ENCODE data around the gene SEC14L2.
A peak's percentile ranks its signal among the peaks of the same experiment; 100 is the strongest.
"Not testable (repeated sequence)": the region's sequence is repeated elsewhere in the genome, so short reads cannot be mapped to it uniquely, and the experiment has no call there.

The SEC14L2 gene

DNA sequence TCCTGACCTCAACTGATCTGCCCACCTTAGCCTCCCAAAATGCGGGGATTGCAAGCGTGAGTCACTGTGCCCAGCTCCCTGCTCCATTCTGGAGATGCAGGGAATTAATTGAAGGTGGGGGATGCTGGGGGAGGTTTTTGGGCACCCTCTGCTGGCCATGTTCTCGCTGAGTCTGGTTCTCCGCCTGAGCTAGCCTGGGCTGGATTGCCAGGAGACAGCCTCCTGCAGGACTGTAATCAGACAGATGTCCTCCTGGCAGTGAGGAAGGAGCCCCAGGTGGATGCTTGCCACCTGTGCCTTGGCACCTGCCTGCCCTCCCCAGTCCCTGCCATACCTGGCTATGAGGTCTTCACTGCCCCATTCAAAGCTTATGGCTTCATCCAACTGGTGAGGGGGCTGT is 34.1 kb downstream of the SEC14L2 start:
- no peak for DNase-seq

GRCh38 chr22:30432096-30432495 is 35.3 kb downstream of the SEC14L2 start:
- DNase-seq, result no peak

DNA sequence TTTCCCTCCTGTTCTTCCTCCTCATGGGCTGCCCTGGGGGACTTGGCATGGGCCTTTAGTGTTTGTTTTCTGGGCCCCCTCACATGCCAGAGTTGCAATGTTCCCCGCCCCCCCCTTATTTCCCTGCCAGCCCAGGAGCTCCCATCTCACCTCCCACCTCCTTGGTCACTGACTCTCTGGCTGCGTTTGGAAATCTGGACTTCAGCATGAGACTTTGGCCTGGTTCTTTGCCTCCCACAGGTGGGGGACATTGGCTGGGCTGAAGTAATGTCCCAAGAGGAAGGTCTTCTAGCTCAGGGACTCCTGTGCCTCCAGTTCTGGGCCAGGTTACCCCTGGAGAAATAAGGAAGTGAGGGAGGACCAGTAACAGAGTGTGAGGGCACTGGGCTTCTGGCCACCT is 35.7 kb downstream of the SEC14L2 start:
- DNase-seq, result no peak

- DNase-seq, result no peak
These were observed 36.4 kb downstream of the SEC14L2 start for GRCh38 chr22:30433227-30433626.

DNA sequence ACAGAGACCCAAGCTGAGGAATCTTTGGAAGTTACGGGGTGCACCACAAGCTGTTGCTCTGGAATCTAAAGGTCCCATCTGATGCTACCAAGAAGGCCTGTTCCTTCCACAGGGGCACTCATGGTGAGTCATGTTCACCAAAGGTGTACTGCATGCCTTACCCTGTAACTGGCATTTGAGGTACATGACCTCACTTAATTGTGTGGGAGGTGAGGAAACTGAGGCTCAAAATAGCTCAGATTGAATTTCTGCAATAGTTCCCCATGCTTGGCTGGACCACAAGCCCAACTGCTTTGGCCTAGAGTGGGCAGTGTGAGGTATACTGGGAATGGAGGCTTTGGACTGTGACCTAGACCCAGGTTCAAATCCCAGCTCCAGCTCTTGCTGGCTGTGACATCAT is 37.0 kb downstream of the SEC14L2 start:
- no peak for DNase-seq

GRCh38 chr22:30434843-30435242 is 38.0 kb downstream of the SEC14L2 start:
- no peak for DNase-seq

DNA sequence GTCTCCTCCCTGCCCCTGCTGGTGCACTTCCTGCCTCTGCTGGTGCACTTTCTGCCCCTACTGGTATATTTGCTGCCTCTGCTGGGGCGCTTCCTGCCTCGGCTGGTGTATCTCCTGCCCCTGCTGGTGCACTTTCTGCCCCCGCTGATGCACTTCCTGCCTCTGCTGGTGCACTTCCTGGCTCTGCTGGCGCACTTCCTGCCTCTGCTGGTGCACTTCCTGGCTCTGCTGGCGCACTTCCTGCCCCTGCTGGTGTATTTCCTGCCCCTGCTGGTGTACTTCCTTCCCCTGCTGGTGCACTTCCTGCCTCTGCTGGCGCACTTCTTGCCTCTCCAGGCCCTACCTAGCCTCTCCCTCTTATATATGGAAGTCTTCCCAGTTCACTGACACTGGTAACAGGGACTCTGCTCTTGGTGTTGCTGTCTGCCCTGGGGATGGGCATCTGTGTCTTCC is 38.9 kb downstream of the SEC14L2 start:
- no peak for DNase-seq

GRCh38 chr22:30436196-30436595 is 39.4 kb downstream of the SEC14L2 start:
- no peak for DNase-seq

DNA sequence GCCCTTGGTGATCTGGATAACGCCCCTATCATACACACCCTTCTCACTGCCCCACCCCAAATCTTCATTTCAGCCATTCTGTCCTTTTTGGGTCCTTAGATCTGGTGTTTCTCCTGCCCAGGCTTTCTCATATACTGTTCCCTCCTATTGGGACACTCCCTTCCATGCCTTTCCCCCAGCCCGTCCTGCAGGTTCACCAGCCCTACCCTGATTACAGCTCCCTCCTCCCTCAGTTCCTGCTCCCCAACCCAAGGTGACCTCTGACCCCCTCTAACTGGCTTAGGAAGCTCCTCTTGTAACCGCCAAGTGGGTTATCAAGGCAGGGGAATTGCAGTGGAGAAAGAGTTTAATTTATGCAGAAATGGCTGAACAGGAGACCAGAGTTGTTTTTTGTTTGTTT is 41.7 kb downstream of the SEC14L2 start:
- DNase-seq, result no peak

DNA sequence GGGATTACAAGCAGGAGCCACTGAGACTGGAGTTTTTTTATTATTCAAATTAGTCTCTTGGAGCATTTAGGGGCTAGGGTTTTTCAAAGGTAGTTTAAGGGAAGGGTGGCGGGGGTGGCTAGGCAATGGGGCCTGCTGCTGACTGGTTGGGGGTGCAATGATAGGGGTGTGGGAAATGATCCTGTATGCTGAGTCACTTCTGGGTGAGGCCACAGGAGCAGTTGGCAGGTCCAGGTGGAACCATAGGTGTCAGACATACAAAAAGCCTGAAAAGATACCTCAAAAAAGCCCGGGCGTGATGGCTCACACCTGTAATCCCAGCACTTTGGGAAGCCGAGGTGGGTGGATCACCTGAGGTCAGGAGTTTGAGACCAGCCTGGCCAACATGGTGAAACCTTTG is 42.4 kb downstream of the SEC14L2 start:
- no peak for DNase-seq

DNA sequence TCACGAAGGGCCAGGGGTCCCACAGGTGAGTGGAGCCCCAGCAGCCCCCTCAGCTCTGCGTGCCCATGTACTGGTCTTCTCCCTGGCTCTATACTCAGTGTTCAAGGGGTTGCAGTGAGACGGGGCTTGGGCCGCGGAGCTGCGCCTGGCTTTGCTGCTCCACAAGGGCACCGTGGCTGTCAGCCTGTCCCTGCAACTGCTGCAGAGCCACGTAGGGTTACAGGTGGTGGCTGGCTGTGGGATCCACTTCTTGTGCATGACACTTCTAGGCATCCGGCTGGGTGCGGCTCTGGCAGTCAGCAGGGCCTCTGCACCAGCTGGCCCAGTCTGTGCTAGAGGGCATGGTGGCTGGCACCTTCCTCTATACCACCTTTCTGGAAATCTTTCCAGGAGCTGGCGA is 43.0 kb downstream of the SEC14L2 start:
- no peak for DNase-seq

DNA sequence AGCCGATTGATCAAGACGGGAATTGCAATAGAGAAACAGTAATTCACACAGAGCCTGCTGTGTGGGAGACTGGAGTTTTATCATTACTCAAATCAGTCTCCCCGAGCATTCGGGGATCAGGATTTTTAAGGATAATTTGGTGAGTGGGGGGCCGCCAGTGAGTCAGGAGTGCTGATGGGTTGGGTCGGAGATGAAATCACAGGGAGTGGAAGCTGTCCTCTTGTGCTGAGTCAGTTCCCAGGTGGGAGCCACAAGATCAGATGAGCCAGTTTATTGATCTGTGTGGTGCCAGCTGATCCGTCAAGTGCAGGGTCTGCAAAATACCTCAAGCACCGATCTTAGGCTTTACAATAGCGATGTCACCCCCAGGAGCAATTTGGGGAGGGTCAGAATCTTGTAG is 44.3 kb downstream of the SEC14L2 start:
- no peak for DNase-seq

DNA sequence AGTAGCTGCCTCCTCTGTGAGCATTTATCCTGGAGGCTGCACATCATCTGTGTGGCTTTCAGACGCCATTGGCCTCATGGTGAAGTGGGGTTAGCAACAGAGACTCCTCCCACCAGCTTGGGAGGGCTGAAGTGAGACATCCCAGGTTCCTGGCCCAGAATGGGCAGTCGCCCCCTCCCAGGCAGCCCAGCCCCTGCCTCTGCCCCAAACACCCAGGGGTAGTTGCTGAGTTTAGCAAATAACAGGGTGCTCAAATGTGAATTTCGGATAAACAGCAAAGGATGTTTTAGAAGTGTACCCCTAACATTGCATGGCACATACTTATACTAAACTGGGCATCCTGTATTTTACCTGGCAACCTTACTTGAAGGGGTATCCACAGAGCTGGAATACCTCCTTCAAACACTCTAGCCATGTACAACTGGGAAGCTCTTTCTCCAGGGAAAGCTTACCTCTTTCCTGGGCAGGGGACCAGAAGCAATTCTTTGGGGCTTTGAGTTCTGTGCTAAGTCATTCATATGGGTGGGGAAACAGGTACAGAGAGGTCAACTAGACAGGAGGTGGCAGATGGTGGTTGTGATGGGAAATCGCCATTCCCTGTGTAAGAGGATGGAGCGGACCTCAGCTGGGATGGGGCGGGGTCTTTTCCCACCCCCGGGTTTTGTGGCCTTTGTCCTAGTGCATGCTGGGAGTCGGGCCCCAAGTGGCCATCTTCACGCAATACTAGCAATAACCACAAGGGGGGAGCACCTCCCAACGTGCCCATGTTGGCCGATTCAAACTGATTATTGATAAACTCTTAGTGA is 48.0 kb downstream of the SEC14L2 start:
- peak; percentile 34 for DNase-seq

DNA sequence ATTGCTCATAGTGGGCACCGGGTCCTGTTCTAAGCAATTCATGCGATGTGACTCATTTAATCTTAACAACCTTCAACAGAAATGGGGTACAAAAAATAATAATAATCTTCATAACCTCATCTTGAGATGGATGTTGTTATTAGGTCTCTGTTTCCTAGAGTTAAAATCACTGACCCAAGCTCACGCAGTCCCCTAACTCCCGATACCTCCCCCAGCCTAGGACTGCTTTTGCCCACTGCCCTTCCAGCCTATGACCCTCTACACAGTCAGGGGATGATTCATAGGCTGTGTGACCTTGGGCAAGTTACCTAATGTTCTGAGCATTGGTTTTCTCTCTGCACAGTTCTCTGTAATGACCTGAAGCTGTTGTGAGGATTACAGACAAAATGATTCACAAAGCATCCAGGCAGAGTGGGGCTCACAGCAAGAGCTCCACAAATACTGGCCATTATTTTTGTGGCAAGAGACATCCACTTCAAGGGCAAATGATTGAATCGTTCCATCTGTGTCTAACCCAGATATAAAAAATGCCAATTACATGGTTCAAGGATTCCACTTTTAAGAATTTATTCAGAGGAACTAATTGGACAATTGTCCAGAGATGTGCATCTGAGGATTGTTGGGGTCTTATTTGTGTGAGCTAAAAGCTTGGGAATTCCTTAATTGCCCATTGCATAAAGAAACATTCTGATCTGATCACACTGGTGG is 48.8 kb downstream of the SEC14L2 start:
- no peak for DNase-seq

DNA sequence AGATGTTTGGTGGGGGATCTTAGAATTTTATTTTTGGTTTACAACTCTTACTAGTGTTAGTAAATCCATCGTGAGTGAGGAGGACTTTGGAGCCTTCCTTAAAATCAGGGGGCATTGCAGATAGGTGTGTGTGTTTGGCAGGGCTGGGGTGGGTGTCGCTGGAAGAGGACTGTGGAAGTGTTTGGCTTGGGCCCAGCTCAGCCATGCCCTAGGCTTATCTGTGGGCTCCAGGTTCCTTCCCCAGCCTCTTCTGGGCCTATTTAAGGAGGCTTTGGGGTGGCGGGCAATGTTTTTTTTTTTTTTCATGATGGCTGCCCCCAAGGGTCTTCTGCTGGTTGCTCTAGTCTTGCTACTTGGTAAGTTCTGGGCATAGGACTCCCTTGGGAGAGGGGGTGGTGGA is 50.8 kb downstream of the SEC14L2 start:
- no peak for DNase-seq

GRCh38 chr22:30451488-30451887 is 54.7 kb downstream of the SEC14L2 start:
- not testable (repeated sequence) for DNase-seq

DNA sequence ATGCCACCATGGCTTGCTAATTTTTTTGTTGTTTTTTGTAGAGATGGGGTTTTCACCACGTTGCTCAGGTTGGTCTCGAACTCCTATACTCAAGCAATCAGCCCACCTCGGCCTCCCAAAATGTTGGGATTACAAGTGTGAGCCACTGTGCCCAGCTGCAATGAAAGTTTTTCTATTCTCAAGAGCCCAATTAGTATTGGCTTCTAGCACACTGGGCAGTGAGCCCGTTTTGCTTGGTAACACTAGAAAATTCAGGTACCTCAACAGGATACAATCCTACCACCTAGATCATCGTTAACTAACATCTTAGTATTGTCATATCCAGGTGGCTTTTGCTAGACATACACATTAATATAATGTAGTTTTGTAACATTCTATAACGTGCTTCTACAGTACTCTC is 56.0 kb downstream of the SEC14L2 start:
- DNase-seq, result no peak

DNA sequence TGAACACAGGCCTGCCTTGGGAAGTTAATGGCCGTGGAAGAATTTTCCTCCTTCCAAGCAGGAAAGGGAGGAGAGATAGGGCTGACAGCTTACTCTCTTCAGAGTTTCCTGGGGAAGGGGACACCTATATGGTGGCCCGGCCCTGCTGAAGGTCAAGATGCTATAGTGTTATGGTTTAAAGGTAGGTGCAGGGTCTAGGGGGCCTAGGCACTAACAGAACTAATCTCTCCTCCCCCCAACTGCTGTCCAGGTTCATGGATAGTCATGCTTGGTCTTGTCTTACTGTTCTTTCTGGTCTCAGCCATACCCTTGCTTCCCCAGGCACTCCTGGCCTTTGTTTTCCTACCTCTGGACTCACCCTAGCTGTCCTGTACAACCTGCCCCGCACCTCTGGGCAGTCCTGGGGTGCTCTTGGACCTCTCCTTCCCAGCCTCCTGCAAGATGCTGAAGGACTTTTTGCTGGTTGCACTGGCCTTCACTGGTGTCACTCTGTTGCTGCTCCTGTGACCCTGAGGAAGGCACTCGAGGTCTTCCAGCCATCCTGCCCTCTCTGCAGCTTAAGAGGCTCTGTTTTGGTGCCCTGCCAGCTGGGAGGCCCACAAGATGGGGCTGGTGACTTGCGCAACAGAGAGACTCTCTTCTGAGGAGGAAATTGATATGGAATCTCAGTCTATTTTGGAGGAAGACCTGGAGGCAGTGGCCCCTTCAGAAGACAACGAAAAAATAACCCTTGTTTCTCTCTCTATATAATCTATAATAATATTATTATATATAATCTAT is 57.1 kb downstream of the SEC14L2 start:
- peak; percentile 43 for DNase-seq

GRCh38 chr22:30455075-30455840 is 58.4 kb downstream of the SEC14L2 start:
- no peak for DNase-seq

- DNase-seq, result no peak
These were observed 61.2 kb downstream of the SEC14L2 start for GRCh38 chr22:30457981-30458380.

GRCh38 chr22:30459181-30460052 is 62.6 kb downstream of the SEC14L2 start:
- DNase-seq, result no peak

DNA sequence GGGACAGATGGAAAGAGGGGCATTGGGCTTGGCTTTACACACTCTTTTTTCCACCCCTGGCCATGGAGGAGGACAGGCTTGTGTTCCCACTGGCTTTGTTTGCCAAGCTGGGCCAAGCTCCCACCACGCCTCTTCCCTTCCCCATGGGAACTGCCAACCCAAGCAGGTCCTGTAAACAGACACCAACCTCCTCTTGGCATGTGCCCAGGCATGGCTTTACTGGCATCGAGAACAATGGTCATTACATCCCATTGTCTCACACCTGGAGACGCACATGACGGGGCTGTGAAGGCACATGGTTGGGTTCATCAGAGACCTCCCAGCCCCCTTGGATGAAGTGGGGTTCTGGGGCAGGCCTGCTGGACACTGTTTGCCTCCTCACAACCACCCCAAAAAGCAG is 63.3 kb downstream of the SEC14L2 start:
- peak; percentile 31 for DNase-seq

Data from DMS53 (cell line).